Measurements from ENCODE around the gene TMEM132D. TPM values are rescaled to one million over a fixed set of nuclear protein-coding genes. Genes with fewer than 3 reads are reported as not detected.

Gene TMEM132D
- total RNA-seq, 4 donors from 2014 or later, result 0.35 TPM; not detected in 3

DNA sequence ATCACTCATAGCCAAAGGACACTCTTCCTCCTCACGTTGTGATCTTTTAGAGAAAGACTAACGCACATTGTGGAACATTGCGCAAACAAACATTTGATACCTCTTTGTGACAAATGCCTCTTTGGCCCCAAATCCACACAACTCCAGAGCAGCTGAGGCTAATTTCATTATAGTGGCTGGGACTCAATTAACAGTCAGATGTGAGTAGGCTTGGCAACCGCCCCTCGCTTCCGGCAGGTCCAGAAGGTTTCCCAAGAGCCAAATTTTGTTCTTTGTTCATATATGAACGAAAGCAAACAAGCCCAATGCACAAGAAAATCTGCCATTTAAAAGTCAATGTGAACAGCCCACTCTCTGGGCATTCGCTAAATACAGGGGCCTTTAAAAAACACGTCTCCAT lies 776.6 kb downstream of the TMEM132D start:
- Histone ChIP-seq H3K27ac (no peak overlapping the region), H3K4me1 (no peaks in the 10 kb centered on the region), H3K9me3 (no peaks in the 10 kb centered on the region), H3K27me3 (no peaks in the 10 kb centered on the region), H3K4me3 (no peak overlapping the region), H3K36me3 (no peaks in the 10 kb centered on the region)
- no peak for TF ChIP-seq POLR2A (IDR thresholded peaks at IDR 0.05)
- no peak for TF ChIP-seq CTCF (IDR thresholded peaks at IDR 0.05)
- intact Hi-C loops (cut with DNase I; ENCODE audit: low total_unique reads), result no loop called here
- DNase-seq, result no peak

DNA sequence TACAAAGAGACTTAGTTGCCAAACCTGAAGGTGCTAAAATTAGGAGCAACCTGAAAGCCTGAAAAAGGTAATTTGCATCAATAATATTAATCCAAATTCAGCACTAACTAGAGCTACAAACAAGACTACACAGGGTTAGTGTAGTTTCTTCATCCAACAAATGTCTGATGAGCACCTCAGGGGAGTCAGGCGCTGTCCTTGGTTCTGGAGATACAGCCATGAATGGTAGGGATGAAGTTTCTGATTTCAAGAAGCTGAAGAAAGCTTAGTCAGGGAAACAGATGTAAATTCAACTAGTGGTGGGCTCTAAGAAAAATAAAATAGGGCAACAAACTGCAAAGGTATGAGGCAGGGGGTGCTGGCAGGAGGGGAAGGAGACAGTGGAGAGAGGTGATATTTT lies 784.3 kb downstream of the TMEM132D start:
- TF ChIP-seq POLR2A (IDR thresholded peaks at IDR 0.05), result no peak
- TF ChIP-seq CTCF (IDR thresholded peaks at IDR 0.05), result no peak
- intact Hi-C loops (cut with DNase I; ENCODE audit: low total_unique reads), result no loop called here
- no peaks in the 10 kb centered on the region for H3K9me3 ChIP-seq

GRCh38 chr12:129115558-129115957 lies 788.3 kb downstream of the TMEM132D start:
- TF ChIP-seq POLR2A (IDR thresholded peaks at IDR 0.05) (no peak), CTCF (IDR thresholded peaks at IDR 0.05) (no peak)
- no peaks in the 10 kb centered on the region for H3K9me3 ChIP-seq
- H3K4me1 ChIP-seq, result no peaks in the 10 kb centered on the region
- no peak overlapping the region for H3K4me3 ChIP-seq
- DNase-seq, result no peak
- H3K27ac ChIP-seq, result no peak overlapping the region
- H3K27me3 ChIP-seq, result no peaks in the 10 kb centered on the region
- intact Hi-C loops (cut with DNase I; ENCODE audit: low total_unique reads), result no loop called here
- no peaks in the 10 kb centered on the region for H3K36me3 ChIP-seq

More for the DNA sequence above, 784.3 kb downstream of the TMEM132D start:
- no peak for DNase-seq
- no peaks in the 10 kb centered on the region for H3K4me1 ChIP-seq
- no peaks in the 10 kb centered on the region for H3K36me3 ChIP-seq
- no peak overlapping the region for H3K4me3 ChIP-seq
- no peak overlapping the region for H3K27ac ChIP-seq
- no peaks in the 10 kb centered on the region for H3K27me3 ChIP-seq

DNA sequence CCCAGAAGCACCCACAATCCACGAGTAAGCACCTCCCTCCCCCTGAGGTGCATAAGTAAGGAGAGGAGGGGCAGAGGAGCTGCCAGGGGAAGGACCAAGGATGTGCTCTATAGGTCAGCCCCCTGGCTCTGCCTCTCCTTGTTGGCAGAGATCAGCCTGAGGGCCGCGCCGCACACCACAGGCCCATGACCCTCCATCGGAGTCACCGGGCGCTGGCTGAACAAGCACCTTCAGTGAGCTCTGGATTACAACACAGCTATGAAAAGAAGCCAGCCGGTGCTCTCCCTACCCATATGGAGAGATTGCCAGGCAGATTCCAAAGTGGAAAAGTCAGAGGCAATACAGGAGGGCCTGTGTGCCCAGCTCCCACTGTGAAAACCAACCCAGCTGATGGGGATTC lies 793.2 kb downstream of the TMEM132D start:
- no peaks in the 10 kb centered on the region for H3K27me3 ChIP-seq
- H3K36me3 ChIP-seq, result no peaks in the 10 kb centered on the region
- no peaks in the 10 kb centered on the region for H3K9me3 ChIP-seq
- intact Hi-C loops (cut with DNase I; ENCODE audit: low total_unique reads), result no loop called here
- H3K27ac ChIP-seq, result no peak overlapping the region
- DNase-seq, result no peak
- no peak overlapping the region for H3K4me3 ChIP-seq
- H3K4me1 ChIP-seq, result no peaks in the 10 kb centered on the region
- TF ChIP-seq POLR2A (IDR thresholded peaks at IDR 0.05) (no peak), CTCF (IDR thresholded peaks at IDR 0.05) (no peak)

GRCh38 chr12:129109174-129110001 lies 794.4 kb downstream of the TMEM132D start:
- no peak for DNase-seq
- H3K9me3 ChIP-seq, result no peaks in the 10 kb centered on the region
- TF ChIP-seq POLR2A (IDR thresholded peaks at IDR 0.05), result no peak
- no peaks in the 10 kb centered on the region for H3K4me1 ChIP-seq
- H3K27me3 ChIP-seq, result no peaks in the 10 kb centered on the region
- H3K4me3 ChIP-seq, result no peak overlapping the region
- no peaks in the 10 kb centered on the region for H3K36me3 ChIP-seq
- no peak overlapping the region for H3K27ac ChIP-seq
- intact Hi-C loops (cut with DNase I; ENCODE audit: low total_unique reads), result no loop called here
